C4-2B (cell line): ENCODE data around the gene GAS7.

Experiments
- ZFX ChIP-seq: fragments of 450-650 bp; IDR thresholded peaks from 2 replicates; pipeline ENCODE4 v1.6.1; 2017
- TF ChIP-seq, protein P1 (sequence below): fragments of 450-650 bp; conservative IDR thresholded peaks from 2 replicates; pipeline ENCODE4 v1.5.1; 2017; ENCODE audit warnings: mild to moderate bottlenecking

DNA sequence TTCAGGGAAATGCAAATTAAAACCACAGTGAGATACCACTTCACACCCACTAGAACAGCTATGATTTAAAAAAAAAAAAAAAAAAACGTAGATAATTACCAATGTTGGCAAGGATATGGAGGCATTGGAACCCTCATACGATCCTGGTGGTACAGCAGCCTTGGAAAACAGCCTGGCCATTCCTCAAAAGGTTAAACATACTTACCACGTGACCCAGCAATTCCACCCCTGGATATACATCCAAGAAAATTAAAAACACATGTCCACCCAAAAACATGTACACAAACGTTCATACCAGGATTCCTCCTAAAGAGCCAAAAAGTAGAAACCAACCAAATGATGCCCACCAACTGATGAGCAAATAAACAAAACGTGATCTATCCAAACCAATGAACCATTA lies 68.1 kb downstream of the GAS7 start:
- TF ChIP-seq, protein P1, sequence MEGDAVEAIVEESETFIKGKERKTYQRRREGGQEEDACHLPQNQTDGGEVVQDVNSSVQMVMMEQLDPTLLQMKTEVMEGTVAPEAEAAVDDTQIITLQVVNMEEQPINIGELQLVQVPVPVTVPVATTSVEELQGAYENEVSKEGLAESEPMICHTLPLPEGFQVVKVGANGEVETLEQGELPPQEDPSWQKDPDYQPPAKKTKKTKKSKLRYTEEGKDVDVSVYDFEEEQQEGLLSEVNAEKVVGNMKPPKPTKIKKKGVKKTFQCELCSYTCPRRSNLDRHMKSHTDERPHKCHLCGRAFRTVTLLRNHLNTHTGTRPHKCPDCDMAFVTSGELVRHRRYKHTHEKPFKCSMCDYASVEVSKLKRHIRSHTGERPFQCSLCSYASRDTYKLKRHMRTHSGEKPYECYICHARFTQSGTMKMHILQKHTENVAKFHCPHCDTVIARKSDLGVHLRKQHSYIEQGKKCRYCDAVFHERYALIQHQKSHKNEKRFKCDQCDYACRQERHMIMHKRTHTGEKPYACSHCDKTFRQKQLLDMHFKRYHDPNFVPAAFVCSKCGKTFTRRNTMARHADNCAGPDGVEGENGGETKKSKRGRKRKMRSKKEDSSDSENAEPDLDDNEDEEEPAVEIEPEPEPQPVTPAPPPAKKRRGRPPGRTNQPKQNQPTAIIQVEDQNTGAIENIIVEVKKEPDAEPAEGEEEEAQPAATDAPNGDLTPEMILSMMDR = no peak
- no peak for TF ChIP-seq ZFX
